Endothelial cell of umbilical vein (primary cell): ENCODE data around the gene CD1E.

Source experiments
- CTCF ChIP-seq, 2 donors: IDR thresholded peaks; 1 replicate in 1 of 2; 2 replicates in 1 of 2; pipeline ENCODE4 v1.5.1; 2011; ENCODE audit warnings: low read length in 2 of 2, mild to moderate bottlenecking in 2 of 2, moderate library complexity in 2 of 2, control low read depth in 1 of 2, inconsistent platforms in 1 of 2, low read depth in 1 of 2; ENCODE audit not compliant: insufficient read depth in 1 of 2; ENCODE audit errors: extremely low read depth in 1 of 2
- EZH2 ChIP-seq: IDR thresholded peaks from 2 replicates; pipeline ENCODE4 v1.6.1; 2012; ENCODE audit warnings: borderline replicate concordance, low read depth, mild to moderate bottlenecking, moderate library complexity, low read length, inconsistent platforms; ENCODE audit not compliant: severe bottlenecking
- FOS ChIP-seq: IDR thresholded peaks from 2 replicates; pipeline ENCODE4 v1.6.1; 2011; ENCODE audit warnings: mild to moderate bottlenecking, low read length, moderate library complexity, borderline replicate concordance; ENCODE audit not compliant: insufficient read depth
- GATA2 ChIP-seq: IDR thresholded peaks from 2 replicates; pipeline ENCODE4 v1.7.0; 2011; ENCODE audit warnings: low read depth, mild to moderate bottlenecking, moderate library complexity, mixed read lengths, low read length; ENCODE audit not compliant: insufficient read length, insufficient read depth
- JUN ChIP-seq: IDR thresholded peaks from 2 replicates; pipeline ENCODE4 v1.6.1; 2011; ENCODE audit warnings: borderline replicate concordance, low read depth; ENCODE audit not compliant: insufficient read length, insufficient read depth
- MAX ChIP-seq: IDR thresholded peaks from 2 replicates; pipeline ENCODE4 v1.6.1; 2011; ENCODE audit not compliant: insufficient read depth, insufficient read length
- MYC ChIP-seq: IDR thresholded peaks from one replicate; pipeline ENCODE4 v1.6.1; 2011; ENCODE audit warnings: mild to moderate bottlenecking, low read depth, low read length
- POLR2A ChIP-seq: IDR thresholded peaks from 2 replicates; pipeline ENCODE4 v1.6.1; 2012; ENCODE audit warnings: low read depth, mild to moderate bottlenecking, control low read depth, low read length
- POLR2AphosphoS5 ChIP-seq: IDR thresholded peaks from 2 replicates; pipeline ENCODE4 v1.6.1; 2012; ENCODE audit warnings: low read depth, mild to moderate bottlenecking, control low read depth, low read length, moderate library complexity; ENCODE audit not compliant: insufficient read depth

- TF ChIP-seq CTCF (IDR thresholded peaks at IDR 0.05; ENCODE audit: extremely low read depth in 1 of 2, insufficient read depth in 1 of 2, low read depth in 1 of 2, low read length in 2 of 2) (no peak), POLR2A (no peak), EZH2 (no peak), POLR2AphosphoS5 (no peak), FOS (no peak), JUN (no peak), MAX (no peak), GATA2 (no peak), MYC (no peak)
These were observed 29.8 kb upstream of the CD1E start for GRCh38 chr1:158323866-158324265.
